CD14-positive monocyte (primary cell): ENCODE data around the gene TMEM59L. TPM values are rescaled to one million over a fixed set of nuclear protein-coding genes. Genes with fewer than 3 reads are reported as not detected.

Experiments
- DNase-seq, 3 donors: peaks; one replicate each; pipeline ENCODE4 v3.0.0-alpha.2; 2011 to 2022
- H2AFZ ChIP-seq: 2 replicates; pipeline ENCODE4 v1.6.0; 2012; ENCODE audit warnings: mild to moderate bottlenecking, low read depth, low read length, inconsistent platforms; ENCODE audit not compliant: insufficient read depth, poor library complexity, severe bottlenecking
- H3K27ac ChIP-seq, 2 donors: 1 replicate in 1 of 2; 2 replicates in 1 of 2; pipeline ENCODE4 v1.5.1; 2012 to 2013; ENCODE audit warnings: low read length in 2 of 2, control low read depth in 1 of 2, inconsistent platforms in 1 of 2, low read depth in 1 of 2, mild to moderate bottlenecking in 1 of 2
- H3K27me3 ChIP-seq, 2 donors: one replicate each; pipeline versions ENCODE4 v1.6.0 to v1.6.1; 2011 to 2013; ENCODE audit warnings: low read length in 2 of 2; ENCODE audit not compliant: control insufficient read depth in 2 of 2, insufficient read depth in 2 of 2
- H3K36me3 ChIP-seq, 2 donors: replicated peaks in 1 of 2; 1 replicate in 1 of 2; 2 replicates in 1 of 2; pipeline versions ENCODE4 v1.5.1 to v1.6.1; 2012 to 2013; ENCODE audit warnings: low read length in 2 of 2, control low read depth in 1 of 2, inconsistent platforms in 1 of 2, mild to moderate bottlenecking in 1 of 2; ENCODE audit not compliant: insufficient read depth in 2 of 2, control insufficient read depth in 1 of 2
- H3K4me1 ChIP-seq, 2 donors: 1 replicate in 1 of 2; 2 replicates in 1 of 2; pipeline versions ENCODE4 v1.5.1 to v1.6.1; 2012 to 2013; ENCODE audit warnings: low read length in 2 of 2, control low read depth in 1 of 2, inconsistent platforms in 1 of 2, mild to moderate bottlenecking in 1 of 2, moderate library complexity in 1 of 2; ENCODE audit not compliant: insufficient read depth in 2 of 2, control insufficient read depth in 1 of 2
- H3K4me2 ChIP-seq: replicated peaks from 2 replicates; pipeline ENCODE3; 2012; ENCODE audit warnings: low read length, moderate library complexity, mild to moderate bottlenecking; ENCODE audit not compliant: poor library complexity, severe bottlenecking; ENCODE audit errors: extremely low read depth
- H3K4me3 ChIP-seq, 3 experiments: fragments of 200-600 bp in 1 of 3; sonication (generic) in 1 of 3; replicated peaks in 1 of 3; 1 replicate in 2 of 3; 2 replicates in 1 of 3; pipeline ENCODE4 v1.5.1; 2011 to 2013; ENCODE audit warnings: low read length in 3 of 3, mild to moderate bottlenecking in 3 of 3, control low read depth in 2 of 3, low read depth in 2 of 3, inconsistent platforms in 1 of 3, moderate library complexity in 1 of 3
- H3K79me2 ChIP-seq: 2 replicates; pipeline ENCODE4 v1.6.0; 2012; ENCODE audit warnings: mild to moderate bottlenecking, control low read depth, inconsistent platforms, low read length, moderate library complexity; ENCODE audit not compliant: insufficient read depth
- H3K9ac ChIP-seq: 2 replicates; pipeline ENCODE4 v1.6.0; 2017; ENCODE audit warnings: low read length, mild to moderate bottlenecking; ENCODE audit not compliant: insufficient read depth, poor library complexity, severe bottlenecking
- H3K9me3 ChIP-seq, 2 donors: replicated peaks in 1 of 2; 1 replicate in 1 of 2; 2 replicates in 1 of 2; pipeline versions ENCODE4 v1.5.1 to v1.6.1; 2012 to 2013; ENCODE audit warnings: low read length in 2 of 2, control low read depth in 1 of 2; ENCODE audit not compliant: control insufficient read depth in 1 of 2, insufficient read depth in 1 of 2
- H4K20me1 ChIP-seq: 2 replicates; pipeline ENCODE4 v1.6.0; 2012; ENCODE audit warnings: mild to moderate bottlenecking, low read length, control low read depth, moderate library complexity; ENCODE audit not compliant: insufficient read depth
- H3K27ac Mint-ChIP-seq, 7 donors: one replicate each; pipeline ENCODE4 v1.8.0; 2020; ENCODE audit warnings: mild to moderate bottlenecking in 7 of 7, mixed read lengths in 7 of 7, moderate library complexity in 6 of 7, inconsistent platforms in 2 of 7
- H3K27me3 Mint-ChIP-seq, 3 donors: one replicate each; pipeline ENCODE4 v1.8.0; 2021 to 2022; ENCODE audit warnings: low read depth in 3 of 3, mild to moderate bottlenecking in 3 of 3, mixed read lengths in 3 of 3, moderate library complexity in 3 of 3, inconsistent platforms in 1 of 3
- H3K36me3 Mint-ChIP-seq, 2 donors: one replicate each; pipeline ENCODE4 v1.8.0; 2020; ENCODE audit warnings: mixed read lengths in 2 of 2, inconsistent platforms in 1 of 2, mild to moderate bottlenecking in 1 of 2
- H3K4me1 Mint-ChIP-seq: one replicate; pipeline ENCODE4 v1.8.0; 2020; ENCODE audit warnings: mild to moderate bottlenecking, mixed read lengths
- H3K4me3 Mint-ChIP-seq, 2 donors: one replicate each; pipeline ENCODE4 v1.8.0; 2020; ENCODE audit warnings: mild to moderate bottlenecking in 2 of 2, mixed read lengths in 2 of 2, moderate library complexity in 1 of 2
- H3K9me3 Mint-ChIP-seq, 7 donors: one replicate each; pipeline ENCODE4 v1.8.0; 2020 to 2022; ENCODE audit warnings: mixed read lengths in 7 of 7, mild to moderate bottlenecking in 6 of 7, moderate library complexity in 6 of 7, inconsistent platforms in 2 of 7
- CTCF ChIP-seq: fragments of 200-600 bp; IDR thresholded peaks from one replicate; pipeline ENCODE4 v1.8.0; 2022; ENCODE audit warnings: antibody characterized with exemption, mild to moderate bottlenecking
- WGBS: methylation state at CpG from one replicate; pipeline ENCODE4 v1.1.5; 2013; ENCODE audit warnings: missing lambda C conversion rate; ENCODE audit not compliant: insufficient coverage; 5-methylcytosine and 5-hydroxymethylcytosine counted together
- intact Hi-C, 2 donors: fragments of 100-400 bp; cut with micrococcal nuclease; formaldehyde crosslinking; loops; one replicate each; pipeline versions ENCODE4 v1.15.0 to v1.15.1; 2023
- polyA plus RNA-seq, 3 donors: library from polyadenylated mRNA; depleted of rRNA in 1 of 3; unstranded in 2 of 3; stranded (reverse) in 1 of 3; fragments of 300-500 nt in 2 of 3; fragments of >200 nt in 1 of 3; fragmentation: Illumina TruSeq in 2 of 3; gene quantifications; 1 replicate in 2 of 3; 2 replicates in 1 of 3; pipeline ENCODE4 v1.2.3, GENCODE V29; 2012 to 2021

Gene TMEM59L
- polyA plus RNA-seq, 3 donors: not detected

DNA sequence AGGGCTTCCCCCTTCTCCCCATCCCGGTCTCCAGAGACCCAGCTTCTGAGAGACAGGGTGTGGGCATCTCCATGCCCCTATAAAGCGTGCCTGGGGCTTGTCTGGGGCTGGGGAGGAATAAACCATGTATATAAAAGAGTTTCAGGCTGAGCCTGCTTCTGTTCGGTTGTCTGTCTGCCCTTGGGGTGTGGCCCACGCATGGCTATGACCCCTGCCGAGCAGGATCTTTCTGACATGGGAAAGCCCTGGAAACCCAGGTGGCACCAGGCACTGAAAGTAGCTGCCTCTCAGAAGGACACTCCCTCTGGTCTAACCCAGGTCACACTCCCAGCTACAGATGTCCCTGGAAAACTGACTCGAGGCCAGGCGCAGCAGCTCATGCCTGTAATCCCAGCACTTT is 8.2 kb downstream of the TMEM59L start:
- no peak overlapping the region for H3K27ac ChIP-seq
- intact Hi-C loops: no loop called here
- H3K9me3 ChIP-seq: peaks cover 0 to 6% of the 10 kb centered on the region in 2 donors
- DNase-seq: no peak
- H3K4me1 Mint-ChIP-seq: no peaks in the 10 kb centered on the region
- no peak overlapping the region for H3K27ac Mint-ChIP-seq
- H3K4me3 ChIP-seq: no peak overlapping the region
- WGBS: 92% methylated on average over 3 of the region's 7 CpGs
- no peaks in the 10 kb centered on the region for H4K20me1 ChIP-seq
- no peak overlapping the region for H3K4me2 ChIP-seq
- no peaks in the 10 kb centered on the region for H3K79me2 ChIP-seq
- H3K27me3 Mint-ChIP-seq: peaks cover 18 to 52% (median 25%) of the 10 kb centered on the region in 3 donors
- peaks cover 0 to 20% of the 10 kb centered on the region in 2 donors for H3K27me3 ChIP-seq
- no peaks in the 10 kb centered on the region for H3K4me1 ChIP-seq
- no peak overlapping the region for H3K9ac ChIP-seq
- H2AFZ ChIP-seq: no peak overlapping the region
- no peak overlapping the region for H3K4me3 Mint-ChIP-seq
- no peak for TF ChIP-seq CTCF
- peaks cover 0 to 11% (median 4%) of the 10 kb centered on the region in 7 donors for H3K9me3 Mint-ChIP-seq
- H3K36me3 ChIP-seq: no peaks in the 10 kb centered on the region
- H3K36me3 Mint-ChIP-seq: no peaks in the 10 kb centered on the region

DNA sequence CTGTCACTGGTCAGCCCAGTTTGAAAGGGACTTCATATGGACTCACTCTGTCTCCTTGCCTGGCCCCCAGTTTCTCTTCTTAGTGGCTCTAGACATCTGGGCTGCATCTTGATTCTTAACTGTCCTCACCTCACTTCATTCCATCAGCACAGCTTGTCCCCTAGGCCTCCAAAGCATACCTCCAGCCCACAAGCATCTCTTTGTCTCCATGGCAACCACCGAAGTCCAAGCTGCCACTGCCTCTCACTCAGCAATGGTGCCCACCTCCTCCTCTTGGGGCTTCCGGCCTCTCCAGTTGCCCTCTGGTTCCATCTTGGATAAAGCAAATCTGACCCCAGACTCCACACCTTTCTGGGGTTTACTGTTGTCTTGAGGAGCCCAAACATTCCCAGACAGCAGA is 14.2 kb downstream of the TMEM59L start:
- no peaks in the 10 kb centered on the region for H3K36me3 Mint-ChIP-seq
- Histone ChIP-seq H3K4me2 (no peak overlapping the region), H3K4me3 (no peak overlapping the region), H3K9ac (no peak overlapping the region), H2AFZ (no peak overlapping the region), H3K9me3 (no peaks in the 10 kb centered on the region), H3K4me1 (no peaks in the 10 kb centered on the region), H3K27me3 (peaks cover 0 to 7% of the 10 kb centered on the region in 2 donors), H3K36me3 (no peaks in the 10 kb centered on the region), H4K20me1 (no peaks in the 10 kb centered on the region), H3K27ac (no peak overlapping the region), H3K79me2 (no peaks in the 10 kb centered on the region)
- no peak overlapping the region for H3K4me3 Mint-ChIP-seq
- WGBS: 73% methylated on average over 2 of the region's 2 CpGs
- peaks cover 4 to 34% (median 14%) of the 10 kb centered on the region in 3 donors for H3K27me3 Mint-ChIP-seq
- no peak for DNase-seq
- H3K4me1 Mint-ChIP-seq: no peaks in the 10 kb centered on the region
- intact Hi-C loops: no loop called here
- peaks cover 0 to 3% (median 0%) of the 10 kb centered on the region in 7 donors for H3K9me3 Mint-ChIP-seq
- H3K27ac Mint-ChIP-seq: no peak overlapping the region
- TF ChIP-seq CTCF: no peak
